HG02840 (cell line): Measurements from ENCODE around the gene INPP4B.
"Not testable (repeated sequence)": the region's sequence is repeated elsewhere in the genome, so short reads cannot be mapped to it uniquely, and the experiment has no call there.

Source experiments
- ATAC-seq: cut with Tn5 transposase; IDR thresholded peaks from one replicate; pipeline ENCODE4 v1.9.1; 2021; ENCODE audit warnings: mild to moderate bottlenecking, moderate library complexity, moderate number of reproducible peaks; ENCODE audit not compliant: unreplicated experiment, low FRiP score

The INPP4B gene

DNA sequence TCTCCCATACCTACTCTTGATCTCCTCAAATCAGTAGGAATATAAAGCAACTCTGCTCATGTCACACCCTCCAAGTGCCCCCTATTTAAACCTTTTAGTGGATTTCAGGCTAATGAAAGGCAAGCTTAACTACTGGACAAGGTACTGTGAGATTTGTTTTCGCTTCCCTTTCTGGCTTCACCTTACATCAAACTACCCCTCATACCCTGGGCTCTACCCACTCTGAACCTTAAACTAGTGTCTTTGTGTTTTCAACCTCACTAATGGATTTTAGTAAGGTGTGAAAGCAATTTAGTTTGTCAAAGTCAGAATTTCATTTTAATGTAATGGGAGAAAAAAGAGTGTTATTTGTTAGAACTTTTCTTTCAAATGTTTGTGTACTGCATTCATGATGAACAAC, 291.7 kb downstream of the INPP4B start:
- ATAC-seq = no peak

DNA sequence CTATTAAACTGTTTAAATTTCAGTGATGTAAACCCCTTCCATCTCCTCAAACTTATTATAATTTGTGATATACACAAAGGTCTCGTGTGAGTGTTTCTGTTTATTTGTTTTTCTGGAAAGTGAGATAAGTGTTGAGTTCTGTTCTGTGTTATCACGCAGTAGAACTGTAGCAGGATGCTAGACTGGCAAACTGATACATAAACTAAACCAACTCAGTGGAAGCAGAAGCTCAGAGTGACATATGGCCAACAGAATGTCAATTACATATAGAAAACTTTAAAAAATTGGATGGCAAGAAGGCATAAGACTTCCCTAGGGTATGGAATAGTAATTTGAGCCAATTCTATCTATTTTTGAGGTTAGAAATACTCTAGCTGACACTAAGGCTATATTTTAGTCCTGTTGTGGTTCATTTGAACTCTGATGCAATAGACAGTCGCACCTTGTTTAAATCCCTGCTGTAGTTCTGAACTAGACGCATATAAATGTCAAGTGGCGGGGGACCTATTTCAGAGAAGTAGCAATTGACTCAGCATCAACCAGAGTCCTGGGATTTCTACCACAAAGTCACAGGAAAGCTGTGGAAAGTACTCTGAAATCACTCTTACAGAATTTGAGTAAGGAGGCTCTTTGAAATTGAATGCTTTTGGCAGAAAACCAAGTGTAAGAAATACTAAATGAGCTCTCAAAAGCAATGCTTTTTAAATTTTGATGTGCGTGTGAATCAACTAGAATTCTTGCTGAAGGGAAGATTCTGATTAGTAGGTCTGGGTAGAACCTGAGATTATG, 294.4 kb downstream of the INPP4B start:
- no peak for ATAC-seq

DNA sequence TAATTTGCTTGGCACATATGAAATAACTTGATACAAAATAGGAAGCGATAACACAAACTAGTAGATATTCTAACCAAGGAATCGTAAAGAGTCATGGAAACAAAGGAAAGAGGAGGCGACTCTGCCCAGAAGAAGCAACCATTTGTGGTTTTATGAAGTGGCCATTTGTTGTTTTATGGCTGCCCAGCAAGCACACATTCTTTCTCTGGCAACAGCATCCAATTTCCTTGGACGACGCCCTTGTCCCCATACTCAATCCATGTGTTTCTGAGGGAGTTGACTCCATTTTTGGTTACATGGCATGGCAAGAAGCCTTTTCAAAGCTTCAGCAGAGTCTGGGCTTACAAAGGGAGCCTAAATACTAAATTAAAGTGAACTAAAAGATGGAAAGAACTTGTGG, 295.1 kb downstream of the INPP4B start:
- no peak for ATAC-seq

DNA sequence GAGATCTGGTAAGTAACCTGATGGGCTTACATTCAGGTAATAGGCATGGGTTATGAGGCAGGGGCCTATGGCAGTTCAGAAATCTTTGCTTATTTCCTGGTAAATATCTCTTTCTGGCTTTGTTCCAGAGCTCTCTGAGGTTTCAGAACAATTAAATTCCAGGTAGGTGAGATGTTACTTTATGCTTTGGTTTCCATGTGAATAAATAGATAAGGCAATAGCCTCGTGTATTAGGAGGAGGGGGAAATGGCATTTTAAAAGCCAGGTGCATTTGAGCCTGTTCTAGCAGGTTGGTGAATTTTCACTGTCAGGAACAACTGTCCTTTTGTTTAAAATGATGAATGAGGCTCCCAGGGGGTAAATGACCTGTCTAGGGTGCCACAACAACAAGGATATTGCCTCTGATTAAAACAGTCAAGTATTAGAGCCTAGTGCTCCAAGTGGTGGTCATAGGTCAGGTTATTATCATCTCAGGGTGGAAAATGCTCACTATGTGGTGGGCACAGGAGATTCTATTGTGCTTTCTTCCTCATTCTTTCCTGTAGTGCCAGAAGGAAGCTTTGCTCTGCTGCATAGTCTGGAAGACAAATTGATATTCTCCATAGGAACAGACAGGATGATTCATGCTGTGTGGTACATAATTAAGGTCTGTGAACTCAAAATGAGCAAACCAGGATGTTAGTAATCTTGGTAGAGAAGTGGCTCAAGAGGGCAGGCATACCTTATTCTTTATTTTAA, 296.2 kb downstream of the INPP4B start:
- no peak for ATAC-seq

DNA sequence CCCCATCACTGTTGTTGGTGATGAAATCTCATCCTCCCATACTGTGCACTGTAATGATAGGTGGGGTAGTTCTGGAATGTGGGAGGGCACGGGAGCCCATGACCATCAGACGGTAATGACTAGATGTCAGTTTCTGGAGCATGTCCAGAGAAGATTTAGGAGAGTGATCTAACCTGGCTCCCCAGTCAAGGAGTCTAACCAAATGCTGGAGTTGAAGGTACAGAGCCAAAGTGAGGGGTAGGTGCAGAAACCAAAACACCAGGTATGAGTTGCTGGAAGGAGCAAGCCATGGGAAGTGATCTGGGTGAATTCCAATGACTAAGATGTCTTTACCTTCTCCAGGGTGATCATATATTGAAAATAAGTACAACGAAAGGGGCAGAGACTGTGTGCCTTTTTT, 296.9 kb downstream of the INPP4B start:
- no peak for ATAC-seq

DNA sequence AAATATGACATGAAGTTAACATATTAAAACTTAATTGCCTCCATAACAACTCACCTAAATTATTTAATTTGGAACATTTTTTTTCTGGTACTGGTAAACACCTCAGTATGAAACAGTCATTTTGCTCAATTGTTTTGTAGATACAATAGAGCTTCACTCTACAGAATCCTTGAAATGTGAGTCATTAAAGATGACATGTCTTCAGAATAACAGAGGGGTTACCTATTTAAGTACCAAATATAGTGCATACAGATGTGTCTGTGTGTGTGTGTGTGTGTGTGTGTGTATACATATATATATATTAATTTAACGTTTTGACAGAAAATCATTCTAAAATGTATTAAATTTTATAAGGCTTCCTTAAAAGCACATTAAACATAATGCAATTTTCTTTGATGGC, 297.6 kb downstream of the INPP4B start:
- no peak for ATAC-seq

DNA sequence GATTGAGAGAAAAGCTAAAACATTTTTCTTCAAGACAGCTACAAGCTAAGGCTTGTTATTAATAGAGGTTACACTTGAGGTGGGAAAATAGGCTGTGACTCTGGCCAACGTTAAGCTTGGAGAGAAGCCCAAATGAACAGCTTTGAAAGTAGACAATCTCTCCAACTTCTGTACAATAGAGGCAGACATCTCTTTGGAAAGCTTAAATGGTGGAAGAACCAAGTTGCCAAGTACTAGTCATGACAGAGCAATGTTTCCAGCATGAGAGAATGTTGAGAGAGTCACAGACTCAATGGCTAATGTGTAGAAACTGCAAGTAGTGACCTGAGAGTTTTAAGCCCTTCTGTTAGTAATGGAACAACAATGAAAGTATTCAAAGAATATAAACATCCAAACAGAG, 298.1 kb downstream of the INPP4B start:
- ATAC-seq = no peak

DNA sequence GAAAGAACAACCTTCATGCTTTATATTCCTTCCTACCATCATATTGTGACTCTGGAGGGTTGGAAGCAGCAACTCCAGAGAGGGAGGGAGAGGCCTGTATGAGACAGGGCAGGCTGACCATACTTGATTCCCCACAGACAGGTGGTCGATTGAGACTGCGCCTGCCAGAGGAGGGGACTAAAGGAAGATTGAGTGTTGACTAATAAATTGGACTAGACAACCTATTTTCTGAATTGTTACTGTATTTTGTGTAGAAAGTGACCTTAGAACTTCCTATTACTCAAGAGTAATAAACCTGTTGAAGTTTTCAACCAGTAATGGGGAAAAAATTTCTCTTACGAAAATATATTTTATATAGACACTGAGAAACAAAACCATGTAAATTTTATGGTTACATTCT, 301.5 kb downstream of the INPP4B start:
- ATAC-seq = no peak

DNA sequence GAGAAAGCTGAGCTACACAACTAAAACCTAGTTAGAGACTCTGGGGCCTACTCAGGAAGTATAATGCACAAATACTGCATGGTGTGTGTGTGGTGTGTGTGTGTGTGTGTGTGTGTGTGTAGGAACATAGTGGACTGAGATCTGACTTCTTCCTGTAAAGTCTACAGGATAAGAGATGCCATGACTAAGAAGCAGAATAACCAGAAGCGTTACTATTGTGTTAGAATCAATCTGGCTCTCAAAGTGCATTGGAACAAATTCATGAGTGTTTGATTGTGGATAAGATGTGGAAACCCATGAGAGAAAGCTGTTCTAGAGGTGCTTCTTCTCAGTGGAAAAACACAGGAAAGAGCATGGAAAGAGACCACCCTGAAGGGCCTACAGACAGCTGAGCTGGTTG, 302.1 kb downstream of the INPP4B start:
- ATAC-seq = no peak

DNA sequence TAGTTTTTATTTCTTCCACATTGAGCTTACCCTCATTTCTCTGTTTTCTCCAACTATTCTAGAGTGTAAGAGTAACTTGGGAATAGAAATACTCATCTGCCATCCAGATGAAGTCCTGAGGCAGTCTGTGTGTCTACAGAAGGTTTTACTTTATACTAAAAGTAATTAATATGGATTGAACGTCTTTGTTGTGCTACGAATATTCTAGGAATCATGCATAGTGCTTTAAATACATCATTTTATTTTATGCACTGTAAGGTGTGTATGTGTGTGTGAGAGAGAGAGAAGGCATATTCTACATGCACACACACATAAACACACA, 305.7 kb downstream of the INPP4B start:
- no peak for ATAC-seq

DNA sequence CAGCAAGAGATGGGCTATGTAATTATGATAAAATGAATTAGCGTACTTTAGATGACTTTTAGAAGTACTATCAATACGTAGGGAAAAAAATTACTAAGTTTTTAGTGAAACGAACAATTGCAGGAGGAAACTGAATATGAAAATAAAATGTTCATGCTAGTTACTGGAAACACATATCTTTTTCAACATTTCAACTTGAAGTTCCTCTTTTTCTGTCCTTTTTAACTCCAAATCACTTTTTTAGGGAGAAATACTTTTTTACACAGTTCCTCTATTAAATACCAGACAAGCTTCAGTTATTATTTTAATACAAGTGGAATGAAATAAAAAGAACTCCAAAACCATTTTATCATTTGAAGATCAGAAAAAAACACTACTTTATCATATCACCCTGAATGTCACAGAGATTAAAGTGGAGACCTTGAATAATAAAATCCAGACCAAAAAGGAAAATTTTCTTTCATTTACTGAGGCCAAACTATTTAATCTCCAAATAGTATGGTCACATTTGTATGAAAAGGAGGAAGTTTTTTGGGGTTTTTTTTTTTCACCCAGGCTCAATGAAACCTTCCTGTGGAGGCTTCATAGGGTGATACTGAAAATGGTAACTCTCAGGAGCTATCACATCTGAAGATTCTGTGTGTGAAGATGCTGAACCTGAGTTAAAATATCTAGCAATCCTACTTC, 306.2 kb downstream of the INPP4B start:
- ATAC-seq = no peak

DNA sequence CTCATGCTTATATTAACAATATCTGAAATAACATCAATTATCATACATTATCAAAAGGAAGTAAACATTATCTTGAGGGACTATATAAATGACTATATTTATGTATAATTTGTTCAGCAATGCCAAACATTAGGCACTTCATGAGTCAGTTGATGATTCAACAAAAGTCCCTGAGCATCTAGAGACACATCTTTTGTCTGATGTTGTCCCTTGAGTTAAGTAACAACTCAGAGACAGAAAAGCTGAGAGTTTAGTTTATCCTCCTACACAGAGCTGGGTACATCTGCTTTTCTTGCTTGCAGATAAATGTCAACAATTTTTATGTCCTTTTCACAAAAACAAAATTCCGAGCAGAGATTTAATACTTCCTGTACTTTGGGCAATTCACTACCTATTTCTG, 311.1 kb downstream of the INPP4B start:
- no peak for ATAC-seq

DNA sequence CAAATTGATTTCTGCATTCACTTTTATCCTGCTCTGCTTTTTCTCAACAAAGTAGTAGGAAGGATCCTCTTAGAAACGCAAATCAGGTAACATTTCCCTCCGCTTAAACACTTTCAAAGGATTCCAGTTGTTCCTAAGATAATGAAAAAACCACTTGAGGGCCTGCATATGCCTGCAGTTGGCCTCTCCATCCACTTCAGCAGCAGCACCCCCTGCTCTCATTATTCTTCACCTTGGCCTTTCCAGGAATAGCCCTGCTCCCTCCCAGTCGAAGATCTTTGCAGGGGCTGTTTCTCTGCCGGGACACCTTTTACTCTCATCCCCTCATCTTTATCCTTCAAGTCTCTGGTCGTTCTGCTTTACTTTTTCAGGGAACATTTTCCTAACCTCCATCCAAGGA, 314.0 kb downstream of the INPP4B start:
- no peak for ATAC-seq

DNA sequence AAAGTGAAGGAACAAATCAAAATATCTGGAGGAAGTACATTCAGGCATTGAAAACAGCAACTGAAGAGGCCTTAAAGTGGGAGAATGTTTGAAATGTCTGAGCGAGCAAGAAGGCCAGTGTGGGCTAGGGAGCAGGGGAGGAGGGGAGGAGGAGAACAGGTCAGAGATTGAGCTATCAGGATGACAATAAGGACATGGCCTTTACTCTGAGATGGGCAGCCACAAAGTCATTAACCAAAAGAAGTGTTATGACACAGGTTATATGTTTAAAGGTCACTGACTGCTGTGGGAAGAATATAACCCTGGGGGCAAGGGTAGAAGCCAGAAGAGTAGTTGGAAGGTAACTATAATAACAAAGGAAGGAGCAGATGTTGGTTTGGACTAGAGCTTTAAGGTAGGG, 315.4 kb downstream of the INPP4B start:
- no peak for ATAC-seq

DNA sequence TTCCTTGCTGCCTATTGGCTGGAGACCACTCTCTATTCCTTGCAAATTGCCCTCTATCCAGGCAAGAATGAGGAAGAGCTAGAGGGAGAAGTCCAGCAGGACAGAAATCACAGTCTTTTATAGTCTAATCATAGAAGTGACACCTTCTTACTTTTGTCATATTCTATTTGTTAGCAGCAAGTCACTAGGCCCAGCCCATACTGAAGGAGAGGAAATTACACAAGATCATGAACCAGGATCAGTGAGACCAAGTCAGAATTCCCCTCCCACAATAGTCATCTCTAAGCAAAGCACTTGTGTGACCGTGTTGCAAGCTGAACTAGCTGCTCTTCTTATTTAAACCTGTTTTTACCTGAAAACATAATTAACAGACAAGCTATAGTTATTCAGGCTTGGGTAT, 317.7 kb downstream of the INPP4B start:
- no peak for ATAC-seq

DNA sequence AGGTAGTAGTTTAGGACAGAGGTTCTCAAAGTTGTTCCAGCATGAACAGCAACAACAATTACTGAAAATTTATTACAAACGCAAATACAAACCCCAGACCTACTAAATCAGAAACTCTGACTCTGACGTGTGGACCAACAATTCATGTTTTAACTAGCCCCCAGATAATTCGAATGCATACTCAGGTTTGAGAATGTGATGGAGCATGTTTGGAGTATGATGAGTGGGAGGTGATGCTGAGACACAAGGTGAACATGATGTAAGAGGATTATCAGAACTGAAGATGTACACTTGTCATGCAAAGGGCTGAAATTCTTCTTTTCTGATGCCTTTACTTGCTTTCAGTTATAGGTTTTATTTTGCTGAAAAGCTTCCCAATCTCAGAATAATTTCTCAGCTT, 323.0 kb downstream of the INPP4B start:
- no peak for ATAC-seq

DNA sequence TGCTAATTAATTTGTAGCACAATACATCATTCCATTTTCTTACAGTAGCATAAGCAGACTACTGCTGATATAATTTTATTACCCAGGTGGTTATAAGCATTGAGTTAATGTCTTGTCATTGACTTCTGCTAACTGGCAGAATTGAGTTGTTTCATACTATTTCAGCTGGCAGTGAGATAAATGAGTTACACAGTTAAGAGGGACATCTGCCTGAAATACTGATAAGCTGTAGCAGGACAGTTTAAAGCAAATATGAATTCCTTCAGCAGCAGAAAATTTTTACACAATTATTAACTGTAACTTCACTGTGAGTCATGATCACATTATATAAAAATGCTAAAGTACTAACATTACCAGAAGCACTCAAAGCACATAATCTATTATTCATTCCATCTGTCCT, 326.8 kb downstream of the INPP4B start:
- no peak for ATAC-seq

DNA sequence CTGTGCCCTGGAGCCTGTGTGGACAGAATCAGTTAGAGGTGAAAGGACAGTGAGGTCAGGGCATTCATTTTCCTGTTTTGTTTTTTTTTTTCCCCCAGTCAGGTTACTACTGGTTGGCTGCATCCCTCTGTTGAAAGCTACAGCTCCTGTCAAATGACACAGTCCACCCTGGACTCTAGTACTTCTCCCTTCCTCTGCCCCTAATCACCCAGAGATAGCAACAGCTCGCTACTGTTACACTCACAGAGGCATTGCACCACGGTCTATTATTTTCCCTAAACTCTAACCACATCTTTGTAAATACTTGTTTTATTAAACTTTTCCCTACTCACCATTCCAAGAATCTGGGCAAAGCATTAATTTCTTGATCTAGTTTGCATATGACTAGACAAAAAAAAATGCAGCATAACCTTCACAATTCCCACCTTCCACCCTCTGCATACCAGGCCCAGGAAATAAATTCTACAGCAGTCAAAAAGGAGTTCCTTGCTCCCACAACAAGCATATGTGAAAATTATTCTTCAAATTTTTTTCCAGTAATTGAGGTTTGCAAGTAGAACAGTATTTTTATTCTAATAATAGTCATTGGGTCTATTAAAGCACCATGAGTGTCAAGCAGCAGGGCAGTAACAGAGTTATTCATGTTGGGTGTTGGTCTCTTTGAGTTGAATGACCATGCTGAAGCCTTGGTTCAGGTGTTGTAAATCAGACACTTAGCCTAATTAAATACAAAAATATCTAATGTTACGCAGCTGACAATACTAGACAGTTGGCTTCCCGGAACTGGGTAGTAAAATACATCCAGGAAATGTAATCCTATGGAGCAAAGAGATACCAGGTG, 329.2 kb downstream of the INPP4B start:
- ATAC-seq = no peak

DNA sequence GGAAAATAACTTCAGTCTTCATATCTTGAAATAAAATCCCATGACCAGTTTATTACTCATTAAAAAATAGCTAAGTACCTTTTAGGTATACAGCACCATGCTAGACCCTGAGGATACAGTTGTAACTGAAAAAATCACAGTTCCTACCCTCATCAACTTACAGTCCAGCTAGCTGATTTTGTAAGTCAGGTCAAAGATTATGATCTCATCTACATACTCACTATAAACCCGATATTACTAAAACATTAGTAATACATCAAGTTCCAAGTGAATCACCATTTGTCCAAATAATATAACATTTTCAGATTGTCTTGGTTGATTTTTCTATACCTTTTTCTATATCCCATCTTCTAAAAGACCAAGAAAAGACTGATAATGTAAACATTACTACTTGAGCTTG, 333.9 kb downstream of the INPP4B start:
- no peak for ATAC-seq

DNA sequence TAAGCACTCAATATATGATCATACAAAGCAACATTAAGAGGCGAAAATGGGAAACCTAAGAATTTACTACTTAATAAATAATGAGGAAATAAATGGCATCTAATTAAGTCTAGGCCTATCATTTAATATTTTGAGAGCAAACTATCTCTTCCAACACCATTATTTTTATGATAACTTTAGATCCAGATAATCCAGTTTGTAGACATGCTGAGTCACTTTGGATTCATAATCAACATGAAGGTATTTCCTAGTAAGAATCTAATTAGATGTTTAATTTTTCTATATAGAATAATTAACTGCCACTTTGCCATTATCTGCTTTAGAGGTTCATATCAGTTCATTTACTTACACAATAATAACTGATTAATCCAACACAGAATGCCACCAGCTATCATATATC, 336.2 kb downstream of the INPP4B start:
- ATAC-seq = no peak

DNA sequence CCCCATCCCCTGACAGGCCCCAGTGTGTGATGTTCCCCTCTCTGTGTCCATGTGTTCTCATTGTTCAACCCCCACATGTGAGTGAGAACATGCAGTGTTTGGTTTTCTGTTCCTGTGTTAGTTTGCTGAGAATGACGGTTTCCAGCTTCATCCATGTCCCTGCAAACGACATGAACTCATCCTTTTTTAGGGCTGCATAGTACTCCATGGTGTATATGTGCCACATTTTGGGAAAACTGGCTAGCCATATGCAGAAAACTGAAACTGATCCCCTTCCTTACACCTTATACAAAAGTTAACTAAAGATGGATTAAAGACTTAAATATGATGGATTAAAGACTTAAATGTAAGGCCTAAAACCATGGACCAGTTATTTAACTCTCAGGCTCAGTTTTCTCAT, 336.7 kb downstream of the INPP4B start:
- not testable (repeated sequence) for ATAC-seq
